ENCODE data around the gene KCNJ4. TPM values are rescaled to one million over a fixed set of nuclear protein-coding genes. Genes with fewer than 3 reads are reported as not detected.

Gene KCNJ4
- total RNA-seq, 1 experiment from 2014 or later: 0.92 TPM

DNA sequence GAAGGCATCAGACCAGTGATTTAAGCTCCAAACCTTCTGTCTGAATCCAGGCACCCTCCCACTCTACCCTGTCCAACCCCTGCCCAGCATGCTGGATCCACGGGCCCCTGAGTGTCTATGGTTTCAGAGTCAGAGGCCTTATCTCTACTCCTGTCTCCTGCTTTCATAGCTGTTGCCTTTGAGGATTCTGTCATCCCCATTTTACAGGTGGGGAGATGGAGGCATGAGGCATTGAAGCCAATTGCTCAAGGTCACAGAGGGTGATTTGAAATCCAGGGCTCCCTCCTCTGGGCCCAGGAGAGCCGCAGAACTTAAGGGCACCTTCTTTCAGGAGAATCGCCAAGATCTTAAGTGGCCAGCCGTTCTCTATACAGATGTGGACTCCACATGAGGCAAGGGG lies 3.1 kb downstream of the KCNJ4 start:
- no peaks in the 10 kb centered on the region; a peak in 1 of 5 replicates for H3K9me3 Mint-ChIP-seq
- Histone ChIP-seq H4K5ac (ENCODE audit: insufficient read length, low read depth, low read length) (no peak overlapping the region), H2AFZ (ENCODE audit: low read length) (no peak overlapping the region)

More for the DNA sequence above, 3.1 kb downstream of the KCNJ4 start:
- Histone ChIP-seq H3K27me3 (ENCODE audit: insufficient read depth, low read length) (peaks cover 19% of the 10 kb centered on the region), H4K8ac (replicated peaks; ENCODE audit: insufficient read length, low read depth, low read length) (no peak overlapping the region), H3K56ac (ENCODE audit: insufficient read length, low read depth, low read length) (no peak overlapping the region), H3T11ph (ENCODE audit: low read length) (no peak overlapping the region), H3K79me1 (ENCODE audit: insufficient read depth, low read depth, low read length, poor library complexity, severe bottlenecking) (no peaks in the 10 kb centered on the region), H3K9me3 (ENCODE audit: control insufficient read depth, low read depth, low read length) (no peaks in the 10 kb centered on the region), H2BK20ac (ENCODE audit: low read depth, low read length, poor library complexity, severe bottlenecking) (no peak overlapping the region), H2BK120ac (ENCODE audit: low read depth, low read length, poor library complexity, severe bottlenecking) (no peak overlapping the region), H3K4ac (ENCODE audit: low read depth, low read length) (no peak overlapping the region), H3K14ac (ENCODE audit: insufficient read depth, low read length) (no peak overlapping the region), H4K20me1 (ENCODE audit: control insufficient read depth, insufficient read depth, insufficient read length) (peaks cover 4% of the 10 kb centered on the region), H2BK5ac (ENCODE audit: insufficient read length, low read length) (no peak overlapping the region), H3K27ac (ENCODE audit: insufficient read length, low read depth, low read length) (no peak overlapping the region), H3K18ac (ENCODE audit: insufficient read length, low read depth, low read length) (no peak overlapping the region), H2AK5ac (ENCODE audit: insufficient read length, low read length) (no peak overlapping the region), H3K23ac (ENCODE audit: insufficient read length, low read depth, low read length) (no peak overlapping the region), H3K4me1 (ENCODE audit: insufficient read depth, low read length) (peaks cover 3% of the 10 kb centered on the region; the same call in 1 of the 2 replicates), H3K23me2 (ENCODE audit: insufficient read length, low read depth, low read length, poor library complexity, severe bottlenecking) (peaks cover 12% of the 10 kb centered on the region), H2BK15ac (ENCODE audit: low read depth, low read length) (no peak overlapping the region), H2BK12ac (ENCODE audit: insufficient read length, low read depth, low read length) (no peak overlapping the region), H3K79me2 (ENCODE audit: insufficient read depth, low read length) (no peaks in the 10 kb centered on the region), H3K9ac (ENCODE audit: extremely low read depth, insufficient read length, low read length) (no peak overlapping the region), H4K91ac (ENCODE audit: insufficient read length, low read depth, low read length) (no peak overlapping the region), H3K4me2 (ENCODE audit: insufficient read depth, insufficient read length, low read length) (no peak overlapping the region)
- DNase-seq: no peak
- Mint-ChIP-seq H3K27ac (no peak overlapping the region), H3K4me1 (peaks cover 28 to 48% of the 10 kb centered on the region in 2 experiments), H3K4me3 (no peak overlapping the region), H3K27me3 (ENCODE audit: low read depth) (peaks cover 68% of the 10 kb centered on the region), H3K36me3 (ENCODE audit: insufficient read depth in 1 of 3, low read depth in 3 of 3) (no peaks in the 10 kb centered on the region; a peak in 2 of 7 replicates)
- no CpG with 5 or more reads among the region's 4 CpGs for WGBS (ENCODE audit: extremely low coverage, insufficient read length, low lambda C conversion rate)
- TF ChIP-seq, protein P1, sequence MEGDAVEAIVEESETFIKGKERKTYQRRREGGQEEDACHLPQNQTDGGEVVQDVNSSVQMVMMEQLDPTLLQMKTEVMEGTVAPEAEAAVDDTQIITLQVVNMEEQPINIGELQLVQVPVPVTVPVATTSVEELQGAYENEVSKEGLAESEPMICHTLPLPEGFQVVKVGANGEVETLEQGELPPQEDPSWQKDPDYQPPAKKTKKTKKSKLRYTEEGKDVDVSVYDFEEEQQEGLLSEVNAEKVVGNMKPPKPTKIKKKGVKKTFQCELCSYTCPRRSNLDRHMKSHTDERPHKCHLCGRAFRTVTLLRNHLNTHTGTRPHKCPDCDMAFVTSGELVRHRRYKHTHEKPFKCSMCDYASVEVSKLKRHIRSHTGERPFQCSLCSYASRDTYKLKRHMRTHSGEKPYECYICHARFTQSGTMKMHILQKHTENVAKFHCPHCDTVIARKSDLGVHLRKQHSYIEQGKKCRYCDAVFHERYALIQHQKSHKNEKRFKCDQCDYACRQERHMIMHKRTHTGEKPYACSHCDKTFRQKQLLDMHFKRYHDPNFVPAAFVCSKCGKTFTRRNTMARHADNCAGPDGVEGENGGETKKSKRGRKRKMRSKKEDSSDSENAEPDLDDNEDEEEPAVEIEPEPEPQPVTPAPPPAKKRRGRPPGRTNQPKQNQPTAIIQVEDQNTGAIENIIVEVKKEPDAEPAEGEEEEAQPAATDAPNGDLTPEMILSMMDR (conservative IDR thresholded peaks at IDR 0.05): no peak

Measured in H9 (cell line).